DMS153 treated with DMSO at 0.1 percent for 48 hours (cell line): ENCODE measurements around the gene CASP3.
"Not testable (repeated sequence)": the region's sequence is repeated elsewhere in the genome, so short reads cannot be mapped to it uniquely, and the experiment has no call there.

Source experiments
- DNase-seq: peaks from one replicate; lab custom pipeline; 2025; ENCODE audit not compliant: unreplicated experiment; lab: John Stamatoyannopoulos, UW

Gene CASP3

DNA sequence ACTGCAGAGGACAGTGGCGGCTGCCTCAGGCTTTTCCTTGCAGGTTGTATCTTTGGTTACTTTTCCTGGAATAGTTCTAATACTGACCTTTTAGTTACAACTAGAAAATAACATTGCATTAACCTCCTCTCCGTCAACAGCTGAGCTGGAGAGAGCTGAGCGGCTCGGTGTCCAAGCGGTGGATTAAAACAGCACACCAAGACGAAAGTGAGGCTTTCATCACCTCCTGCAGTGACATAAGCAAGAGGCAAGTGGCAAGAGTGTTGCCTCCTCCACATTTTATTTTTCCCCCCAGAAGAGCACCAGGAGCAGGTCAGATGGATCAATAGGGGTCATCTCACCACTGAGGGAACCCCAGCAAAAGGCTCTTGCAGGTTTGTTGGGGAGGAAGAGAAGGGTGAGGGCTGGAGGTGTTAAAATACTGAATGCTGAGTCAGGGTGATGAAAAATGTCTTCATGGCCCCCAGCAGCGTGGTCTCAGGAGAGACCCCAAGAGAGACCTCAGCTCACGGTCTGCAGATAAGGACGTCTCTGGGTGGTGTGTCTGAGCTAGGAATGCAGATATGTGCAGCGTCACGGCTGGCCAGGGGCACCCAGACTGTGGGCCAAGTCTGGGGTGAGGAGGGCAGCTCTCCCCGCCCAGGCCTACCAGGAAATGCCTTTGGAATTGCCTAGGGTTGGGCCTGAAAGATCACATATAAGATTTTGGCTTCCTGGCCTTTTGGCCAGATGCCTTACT is 50.3 kb downstream of the CASP3 start:
- no peak for DNase-seq

DNA sequence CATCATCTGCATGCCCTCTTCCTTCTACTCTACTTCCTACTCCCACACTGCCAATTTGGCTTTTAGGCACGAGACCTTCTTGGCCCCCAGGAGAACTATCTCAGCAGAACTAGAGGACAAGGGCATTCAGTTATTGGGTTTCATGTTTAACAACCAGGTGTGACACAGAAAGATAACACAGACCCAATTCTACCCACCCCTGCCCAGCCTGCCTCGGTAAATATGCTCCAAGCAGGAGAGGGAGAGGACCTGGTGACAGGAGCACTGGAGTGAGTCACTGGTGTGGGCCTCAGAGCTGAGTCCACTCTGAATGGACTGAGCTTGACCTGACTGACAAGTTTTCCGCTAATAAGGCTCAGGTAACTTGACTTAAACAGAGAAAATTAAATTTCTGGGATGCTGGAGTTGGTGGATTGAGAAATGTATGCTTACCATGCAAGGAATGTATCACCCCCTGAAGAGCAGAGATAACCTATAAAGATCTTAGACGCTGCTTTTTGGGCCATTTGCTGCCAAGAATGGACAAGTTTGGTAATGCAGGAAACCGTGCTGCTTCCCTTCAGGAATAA is 52.5 kb downstream of the CASP3 start:
- no peak for DNase-seq

DNA sequence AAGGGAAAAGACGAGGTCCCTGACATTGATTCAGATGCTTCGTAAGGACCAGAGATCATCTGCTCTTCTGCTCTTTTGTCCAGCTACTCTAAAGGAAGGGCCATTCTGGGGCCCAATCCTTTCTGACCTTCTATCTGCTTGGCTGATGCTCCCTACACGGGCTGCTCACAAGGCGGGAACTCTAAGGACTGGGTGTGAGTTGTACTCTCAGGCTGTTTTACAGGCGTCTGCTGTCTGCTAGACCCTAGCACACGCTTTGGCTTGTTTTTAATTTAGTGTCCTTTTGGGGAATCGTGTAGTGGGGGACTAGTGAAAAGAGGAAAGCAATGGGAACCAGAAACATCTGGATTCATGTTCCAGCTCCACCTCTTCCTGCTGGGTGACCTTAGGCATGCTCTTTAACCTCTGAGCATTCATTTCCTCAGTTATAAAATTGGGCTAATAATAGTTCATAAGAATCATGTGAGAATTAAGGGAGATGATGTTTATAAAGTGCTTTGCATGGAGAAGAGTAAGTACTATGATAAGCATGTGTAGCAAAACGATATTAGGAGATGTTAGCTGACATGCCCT is 53.1 kb downstream of the CASP3 start:
- no peak for DNase-seq

DNA sequence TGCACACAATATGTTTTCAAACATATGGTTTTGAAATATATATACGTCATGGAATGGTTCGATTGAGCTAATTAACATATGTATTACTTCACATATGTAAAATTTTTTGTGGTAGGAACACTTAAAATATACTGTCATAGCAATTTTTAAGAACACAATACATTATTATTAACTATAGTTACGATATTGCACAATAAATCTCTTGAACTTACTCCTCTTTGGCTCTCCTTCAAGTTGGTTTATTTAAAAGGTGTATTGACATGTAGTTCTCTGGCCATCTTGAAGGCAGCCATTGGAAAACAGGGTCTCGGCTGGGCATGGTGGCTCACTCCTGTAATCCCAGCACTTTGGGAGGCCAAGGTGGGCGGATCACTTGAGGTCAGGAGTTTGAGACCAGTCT is 53.8 kb downstream of the CASP3 start:
- DNase-seq, result no peak

DNA sequence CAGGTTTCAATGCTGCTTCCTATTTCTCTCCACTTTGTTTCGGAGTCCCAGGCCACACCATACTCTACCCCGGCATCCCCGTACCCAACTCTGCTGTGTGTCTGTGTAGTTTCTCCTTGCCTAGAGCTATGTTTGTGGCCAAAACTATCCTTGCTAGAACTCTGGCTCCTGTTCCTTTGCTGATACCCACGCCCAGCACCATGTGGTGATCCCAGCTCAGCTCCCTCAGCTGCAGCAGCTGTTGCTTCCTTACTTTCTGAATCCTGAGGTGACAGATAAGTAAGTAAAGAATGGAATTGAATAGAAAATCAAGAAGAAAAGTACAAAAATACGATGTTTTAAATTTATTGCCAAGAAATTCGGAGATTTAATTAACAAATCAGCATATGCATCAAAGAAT is 55.8 kb downstream of the CASP3 start:
- no peak for DNase-seq

DNA sequence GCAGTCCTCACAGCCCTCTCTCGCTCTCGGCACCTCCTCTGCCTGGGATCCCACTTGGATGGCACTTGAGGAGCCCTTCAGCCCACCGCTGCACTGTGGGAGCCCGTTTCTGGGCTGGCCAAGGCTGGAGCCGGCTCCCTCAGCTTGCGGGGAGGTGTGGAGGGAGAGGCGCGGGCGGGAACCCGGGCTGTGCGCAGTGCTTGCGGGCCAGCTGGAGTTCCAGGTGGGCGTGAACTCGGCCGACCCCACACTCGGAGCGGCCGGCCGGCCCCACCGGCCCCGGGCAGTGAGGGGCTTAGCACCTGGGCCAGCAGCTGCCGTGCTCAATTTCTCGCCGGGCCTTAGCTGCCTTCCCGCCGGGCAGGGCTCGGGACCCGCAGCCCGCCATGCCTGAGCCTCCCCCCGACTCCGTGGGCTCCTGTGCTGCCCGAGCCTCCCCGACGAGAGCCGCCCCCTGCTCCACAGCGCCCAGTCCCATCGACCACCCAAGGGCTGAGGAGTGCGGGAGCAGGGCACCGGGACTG is 57.4 kb downstream of the CASP3 start:
- not testable (repeated sequence) for DNase-seq

DNA sequence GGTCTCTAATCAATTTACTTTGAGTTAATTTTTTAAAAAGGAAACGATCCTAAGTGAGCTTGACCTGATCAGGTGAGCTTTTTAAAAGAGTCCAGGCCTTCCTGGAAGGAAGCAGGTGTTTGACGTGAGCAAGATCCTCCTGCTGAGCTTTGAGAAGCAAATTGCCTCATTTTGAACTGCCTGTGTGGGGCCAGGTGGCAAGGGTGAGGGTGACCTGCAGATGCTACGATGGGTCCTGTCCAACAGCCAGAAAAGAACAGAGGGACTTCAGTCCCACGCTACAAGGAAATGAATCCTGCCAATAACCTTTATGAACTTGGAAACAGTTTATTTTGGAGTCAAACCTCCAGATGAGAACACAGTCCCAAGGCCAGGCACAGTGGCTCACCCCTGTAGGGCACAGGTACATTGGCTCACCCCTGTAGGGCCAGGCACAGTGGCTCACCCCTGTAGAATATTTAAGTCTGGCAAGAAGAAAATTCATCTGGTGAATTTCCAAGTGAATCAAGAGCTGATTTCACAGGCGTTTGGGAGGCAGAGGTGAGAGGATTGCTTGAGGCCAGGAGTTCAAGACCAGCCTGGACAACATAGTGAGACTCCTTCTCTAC is 58.1 kb downstream of the CASP3 start:
- no peak for DNase-seq

DNA sequence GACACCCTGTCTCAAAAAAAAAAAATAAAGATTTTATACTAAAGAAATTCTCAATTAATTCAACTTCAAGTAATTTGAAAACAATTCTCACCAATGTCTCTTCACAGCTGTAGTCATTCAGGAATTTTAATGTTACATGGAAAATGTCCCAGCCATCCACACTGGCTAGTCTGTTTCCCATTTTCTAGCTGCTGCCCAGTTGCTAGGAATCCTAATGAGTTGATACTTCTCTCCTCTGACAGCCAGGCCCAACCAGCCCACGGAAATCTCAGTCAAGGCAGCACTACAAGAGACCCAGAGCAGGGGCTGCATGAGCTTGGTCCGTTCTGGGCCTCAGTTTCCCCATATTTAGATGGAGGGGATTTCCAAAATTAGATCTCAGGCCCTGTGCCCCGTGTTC is 59.1 kb downstream of the CASP3 start:
- DNase-seq, result no peak

DNA sequence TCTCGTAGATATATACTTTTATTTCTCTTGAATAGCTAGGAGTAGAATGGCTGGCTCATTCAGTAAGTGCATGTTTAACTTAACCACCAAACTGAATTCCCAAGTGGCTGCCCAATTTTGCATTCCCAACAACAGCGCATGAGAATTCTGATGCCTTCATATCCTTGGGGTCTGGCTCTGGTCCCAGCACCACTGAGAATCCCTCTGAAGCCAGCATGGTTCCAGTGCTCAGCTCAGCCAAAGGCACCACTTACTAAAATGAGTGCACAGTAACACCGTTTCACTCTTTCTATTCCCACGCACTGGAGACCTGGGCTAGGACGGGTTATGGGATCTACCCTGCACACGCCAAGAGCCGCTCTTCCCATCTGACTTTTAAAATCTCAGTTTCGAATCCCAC is 60.4 kb downstream of the CASP3 start:
- no peak for DNase-seq

DNA sequence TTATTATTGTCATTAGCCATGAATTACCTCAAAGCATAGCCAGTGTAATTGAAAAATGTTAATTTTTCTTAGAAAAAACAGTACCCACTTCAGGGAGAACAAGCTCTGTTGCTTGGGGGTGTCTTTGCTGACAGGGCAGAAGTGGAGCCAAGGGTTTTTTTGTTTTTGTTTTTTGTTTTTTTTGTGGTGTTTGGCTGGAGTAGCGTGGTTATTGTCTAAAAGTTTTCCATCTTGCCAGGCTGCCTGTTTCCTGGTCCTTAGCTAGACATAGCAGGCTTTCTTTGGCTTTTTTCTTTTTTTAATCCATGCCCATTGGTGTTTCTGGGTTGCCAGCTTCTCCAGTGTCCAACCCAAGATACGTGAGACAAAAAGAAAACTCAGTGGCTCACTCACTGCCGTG is 61.5 kb downstream of the CASP3 start:
- DNase-seq, result no peak

DNA sequence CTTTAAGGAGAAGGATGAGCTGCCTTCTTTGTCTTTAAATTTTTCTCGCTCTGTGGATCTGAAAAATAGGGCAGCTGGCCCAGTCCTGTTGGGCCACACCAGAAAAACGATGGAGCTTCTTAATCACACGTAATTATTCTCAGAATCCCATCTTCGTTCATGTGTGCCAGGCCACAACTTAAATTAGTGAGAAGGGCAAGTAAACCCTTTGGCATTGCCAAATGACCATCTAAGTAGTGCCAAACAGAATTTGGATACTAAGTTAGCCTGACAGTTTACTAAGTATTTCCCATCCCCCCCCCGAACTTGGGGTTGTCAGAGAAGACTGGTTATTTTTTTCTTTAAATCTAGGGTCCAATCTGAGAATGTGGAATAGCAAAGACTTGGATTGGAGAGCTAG is 62.0 kb downstream of the CASP3 start:
- DNase-seq, result no peak

DNA sequence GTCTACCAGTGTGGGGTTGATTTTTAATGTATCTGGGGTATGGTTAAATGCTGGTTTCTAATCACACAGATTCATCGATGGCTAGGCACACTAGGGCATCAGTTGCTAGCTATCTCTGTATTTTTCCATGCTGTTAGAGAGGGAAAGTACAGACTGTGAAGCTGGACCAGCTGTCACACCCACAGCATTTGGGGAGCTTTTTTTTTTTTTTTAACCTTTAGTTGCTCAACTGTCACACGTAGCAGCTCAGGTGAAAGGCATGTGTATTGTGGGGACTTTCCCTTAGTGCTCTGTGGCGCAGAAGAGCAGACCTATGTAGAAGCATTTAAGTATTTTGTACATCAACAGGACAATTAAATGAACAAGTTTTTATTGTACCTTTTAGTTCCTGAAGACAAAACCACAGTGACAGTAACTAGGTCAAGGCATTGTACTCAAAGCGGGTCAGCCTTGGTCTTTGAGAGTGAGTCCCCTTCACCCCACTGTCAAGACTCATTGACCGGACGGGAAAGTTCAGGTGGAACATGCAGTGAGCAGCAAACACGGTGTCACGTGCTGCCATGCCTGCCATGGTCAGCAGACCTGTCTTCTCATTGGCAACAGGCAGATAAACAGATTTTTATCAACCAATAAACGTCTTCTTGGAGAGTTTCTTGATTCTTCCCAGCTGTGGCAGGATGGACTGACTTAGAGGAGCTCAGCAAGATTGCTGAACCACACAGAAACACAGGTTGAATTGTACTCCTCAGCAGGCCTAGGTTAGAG is 65.3 kb downstream of the CASP3 start:
- no peak for DNase-seq
